Activated CD4-positive, alpha-beta T cell treated with anti-CD3 and anti-CD28 coated beads for 4 hours (primary cell): ENCODE measurements around the gene PANK3.
"Not testable (repeated sequence)": the region's sequence is repeated elsewhere in the genome, so short reads cannot be mapped to it uniquely, and the experiment has no call there.

Experiments
- DNase-seq, 2 donors: peaks; one replicate each; pipeline ENCODE4 v3.0.0-alpha.2; 2020

Gene PANK3

DNA sequence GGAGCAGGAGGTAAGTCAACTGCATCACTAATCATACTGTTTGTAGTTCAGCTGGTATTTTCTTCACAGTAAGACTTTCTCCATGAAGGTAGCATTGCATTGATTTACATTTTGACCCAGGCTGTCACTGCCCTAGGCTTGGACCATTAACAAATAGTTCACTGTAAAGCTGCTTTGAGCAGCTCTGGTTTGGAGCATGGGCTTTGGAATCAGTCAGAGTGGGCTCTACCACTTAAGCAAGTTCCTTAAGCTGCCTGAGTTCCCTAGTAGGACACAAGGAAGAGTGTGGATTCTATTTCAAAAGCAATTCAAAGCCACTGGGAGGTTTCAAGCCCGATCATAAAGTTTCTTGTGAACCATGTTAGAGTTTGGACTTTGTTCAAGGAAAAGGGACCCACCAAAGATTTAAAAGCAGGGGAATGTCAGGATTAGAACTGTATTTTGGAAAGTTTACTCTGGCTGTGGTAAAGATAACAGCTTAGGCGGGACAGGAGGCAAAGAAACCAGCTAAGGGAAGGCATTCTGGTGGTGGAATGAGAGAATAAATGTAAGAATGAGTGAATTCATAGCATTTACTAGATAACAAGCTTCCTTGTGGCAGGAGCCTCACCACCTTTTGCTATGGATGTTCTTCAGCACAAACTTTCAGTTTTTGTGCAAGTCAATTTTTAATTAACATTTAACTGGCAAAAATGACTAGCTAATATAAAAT is 12.3 kb upstream of the PANK3 start:
- no peak for DNase-seq

DNA sequence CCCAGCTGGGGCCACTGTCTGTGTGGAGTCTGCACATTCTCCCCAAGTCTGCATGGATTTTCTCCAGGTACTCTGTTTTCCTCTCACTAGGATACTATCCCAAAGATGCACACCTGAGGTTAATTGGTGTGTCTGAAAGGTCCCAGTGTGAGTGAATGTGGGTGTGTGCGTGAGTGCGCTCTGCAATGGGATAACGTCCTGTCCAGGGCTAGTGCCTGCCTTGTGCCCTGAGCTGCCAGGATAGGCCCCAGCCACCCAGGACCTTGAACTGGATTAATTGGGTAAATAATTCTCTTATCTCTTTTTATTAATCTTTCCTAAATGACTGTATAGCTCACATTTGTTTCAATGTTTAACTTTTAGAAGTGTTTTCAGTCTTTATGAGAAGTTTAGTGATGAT is 11.5 kb upstream of the PANK3 start:
- no peak for DNase-seq

DNA sequence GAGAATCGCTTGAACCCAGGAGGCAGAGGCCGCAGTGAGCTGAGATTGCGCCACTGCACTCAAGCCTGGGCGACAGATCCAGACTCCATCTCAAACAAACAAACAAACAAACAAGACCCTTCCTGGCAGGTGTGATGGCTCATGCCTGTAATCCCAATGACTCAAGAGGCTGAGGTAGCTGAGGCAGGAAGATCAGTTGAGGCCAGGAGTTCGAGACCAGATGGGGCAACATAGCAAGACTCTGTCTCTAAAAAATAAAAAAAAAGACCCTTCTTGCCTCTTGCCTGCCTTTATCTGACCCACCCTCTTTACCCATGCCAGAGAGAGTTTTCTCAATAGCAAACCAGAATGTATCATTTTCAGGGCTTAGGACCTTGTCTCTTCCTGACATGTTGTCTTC is 8.8 kb upstream of the PANK3 start:
- DNase-seq, result no peak

DNA sequence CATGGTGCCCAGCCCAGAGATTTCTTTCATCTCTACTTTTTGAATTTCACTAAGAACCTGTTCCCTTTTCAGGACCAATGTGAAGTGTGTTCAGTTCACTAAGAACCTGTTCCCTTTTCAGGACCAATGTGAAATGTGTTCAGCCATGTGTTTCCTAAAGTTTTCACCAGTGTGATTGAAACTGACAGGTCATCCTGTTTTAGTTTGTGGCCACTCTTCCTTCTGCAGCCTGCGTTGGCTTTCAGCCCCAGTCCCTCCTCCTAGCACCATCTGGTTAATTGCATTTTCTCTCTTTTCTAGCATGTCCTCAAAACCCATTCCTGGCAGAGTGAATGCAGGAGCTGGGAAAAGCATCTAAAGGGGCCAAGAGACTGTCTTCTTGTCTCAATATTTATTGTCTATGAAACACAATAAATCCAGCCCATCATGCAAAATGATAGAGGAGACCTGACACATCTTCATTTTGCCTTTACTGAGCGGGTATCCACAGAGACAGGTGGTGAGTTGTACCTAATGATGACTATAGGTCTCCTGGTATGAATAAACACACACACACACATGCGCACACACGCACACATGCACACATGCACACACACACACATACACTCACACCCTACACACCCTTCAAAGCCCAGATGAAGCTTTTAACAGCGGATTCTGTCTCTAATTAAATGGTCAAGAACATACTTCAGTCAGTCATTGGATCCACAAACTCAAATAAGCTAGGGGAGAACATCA is 6.1 kb upstream of the PANK3 start:
- no peak for DNase-seq

DNA sequence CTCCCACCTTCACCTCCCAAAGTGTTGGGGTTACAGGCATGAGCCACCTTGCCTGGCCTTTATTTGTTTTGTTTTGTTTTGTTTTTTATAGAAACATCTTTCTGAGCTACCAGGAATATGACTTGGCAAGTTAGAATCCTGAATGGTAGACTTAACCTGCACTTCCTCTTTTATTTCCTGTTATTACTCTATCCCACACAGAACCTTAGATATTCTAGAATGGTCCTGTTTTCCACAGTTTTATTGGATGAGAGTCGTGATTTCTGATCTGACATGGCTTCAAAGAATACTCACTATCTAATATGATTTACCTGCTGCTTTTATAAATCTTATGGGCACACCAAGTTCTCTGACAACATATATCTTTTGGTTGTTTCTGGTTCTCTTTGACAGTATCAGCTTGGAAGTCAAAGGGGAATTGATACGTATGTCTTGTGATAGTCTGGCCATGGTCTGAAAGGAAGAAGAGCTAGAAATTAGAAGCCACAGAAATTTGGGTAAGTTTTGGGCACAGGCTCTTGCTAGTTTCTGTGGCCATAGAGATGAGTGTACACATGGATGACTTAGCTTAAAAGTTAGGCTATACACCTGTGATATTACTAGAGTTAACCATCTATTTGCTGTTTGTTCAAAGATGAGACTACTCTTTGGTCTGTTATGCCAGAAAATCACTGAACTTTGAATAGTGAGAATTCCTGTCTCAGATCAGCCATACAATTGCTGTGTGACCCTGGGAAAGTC is 4.7 kb upstream of the PANK3 start:
- no peak for DNase-seq

DNA sequence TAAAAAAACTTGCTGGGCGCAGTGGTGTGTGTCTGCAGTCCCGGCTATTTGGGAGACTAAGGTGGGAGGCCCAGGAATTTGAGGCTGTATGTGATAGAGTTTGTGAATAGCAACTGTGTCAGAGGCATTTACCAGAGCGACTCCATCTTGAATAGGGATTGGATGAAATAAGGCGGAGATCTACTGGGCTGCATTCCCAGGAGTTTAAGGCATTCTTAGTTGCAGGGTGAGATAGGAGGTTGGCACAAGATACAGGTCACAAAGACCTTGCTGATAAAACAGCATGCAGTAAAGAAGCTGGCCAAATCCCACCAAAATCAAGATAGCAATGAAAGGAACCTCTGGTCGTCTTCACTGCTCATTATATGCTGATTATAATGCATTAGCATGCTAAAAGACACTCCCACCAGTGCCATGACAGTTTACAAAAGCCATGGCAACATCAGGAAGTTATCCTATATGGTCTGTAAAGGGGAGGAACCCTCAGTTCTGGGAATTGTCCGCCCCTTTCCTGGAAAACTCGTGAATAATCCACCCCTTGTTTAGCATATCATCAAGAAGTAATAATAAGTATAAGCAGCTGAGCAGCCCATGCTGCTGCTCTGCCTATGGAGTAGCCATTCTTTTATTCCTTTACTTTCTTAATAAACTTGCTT is 1.8 kb upstream of the PANK3 start:
- DNase-seq, result not testable (repeated sequence)

DNA sequence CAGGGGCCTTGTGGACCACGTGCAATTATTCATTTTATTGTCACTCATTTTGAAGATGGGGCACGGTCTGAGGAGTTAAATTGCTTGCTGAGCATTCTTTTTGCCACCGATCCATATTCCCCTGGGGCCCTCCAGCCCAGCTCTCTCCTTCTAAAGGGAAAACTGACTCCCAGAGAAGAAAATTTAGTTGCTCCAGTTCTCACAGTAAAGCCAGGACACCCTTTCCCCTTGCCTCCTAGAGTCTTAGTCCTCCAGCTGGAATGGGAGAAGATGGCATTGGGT is 1.0 kb upstream of the PANK3 start:
- DNase-seq, result no peak

DNA sequence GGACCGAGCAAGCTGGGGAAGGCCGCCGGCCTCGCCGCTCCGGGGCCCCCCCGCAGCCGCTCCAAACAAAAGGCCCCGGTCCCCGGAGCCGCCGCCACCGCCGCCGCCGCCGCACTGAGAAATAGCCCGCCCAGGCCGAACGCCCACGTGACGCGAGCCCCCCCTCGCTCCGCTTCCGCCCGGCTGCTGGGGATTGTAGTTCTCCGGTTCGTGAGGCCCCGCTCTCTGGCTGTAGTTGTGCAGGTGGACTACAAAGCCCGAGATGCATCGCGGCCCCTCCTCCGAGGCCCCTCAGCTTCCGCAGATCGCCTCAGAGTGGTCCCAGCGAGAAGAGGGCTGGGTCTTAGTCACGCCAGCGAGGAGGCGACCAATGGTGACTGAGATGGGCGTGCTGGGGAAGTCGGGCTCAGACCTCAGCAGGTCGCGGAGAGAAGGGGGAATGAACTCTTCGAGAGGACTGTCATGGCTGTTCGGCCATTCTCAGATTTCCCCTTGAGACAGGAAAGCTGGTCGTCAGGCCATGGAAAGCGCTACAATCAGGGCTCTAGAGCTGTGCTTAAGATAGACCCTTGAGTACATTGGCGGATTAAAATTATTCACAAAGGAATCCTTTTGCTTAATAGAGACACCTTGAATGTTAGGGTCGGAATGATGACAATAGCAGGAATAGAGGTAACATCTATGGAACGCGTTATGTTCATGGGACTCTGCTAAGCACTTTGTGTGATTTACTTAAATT is 489 bp upstream of the PANK3 start:
- DNase-seq, result peak; percentile 95 to 96

DNA sequence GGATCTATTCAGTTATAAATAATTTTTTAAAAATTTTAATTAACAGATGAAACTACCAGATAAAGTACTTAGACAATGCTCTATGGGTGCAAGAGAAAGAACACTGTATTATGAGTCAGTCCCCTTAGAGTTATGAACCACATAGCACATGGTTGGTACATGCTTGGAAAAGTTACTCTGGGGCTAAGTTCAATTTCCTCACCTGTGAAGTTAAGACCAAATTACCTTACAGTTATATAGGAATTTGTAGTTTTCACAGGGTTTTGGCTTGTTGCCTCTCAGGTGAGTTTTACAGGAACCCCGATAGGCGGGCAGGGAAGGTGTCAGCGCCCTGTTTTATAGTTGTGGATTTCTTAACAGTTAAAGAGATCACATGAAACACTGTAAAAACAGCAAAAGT is 1.2 kb downstream of the PANK3 start:
- DNase-seq, result no peak

DNA sequence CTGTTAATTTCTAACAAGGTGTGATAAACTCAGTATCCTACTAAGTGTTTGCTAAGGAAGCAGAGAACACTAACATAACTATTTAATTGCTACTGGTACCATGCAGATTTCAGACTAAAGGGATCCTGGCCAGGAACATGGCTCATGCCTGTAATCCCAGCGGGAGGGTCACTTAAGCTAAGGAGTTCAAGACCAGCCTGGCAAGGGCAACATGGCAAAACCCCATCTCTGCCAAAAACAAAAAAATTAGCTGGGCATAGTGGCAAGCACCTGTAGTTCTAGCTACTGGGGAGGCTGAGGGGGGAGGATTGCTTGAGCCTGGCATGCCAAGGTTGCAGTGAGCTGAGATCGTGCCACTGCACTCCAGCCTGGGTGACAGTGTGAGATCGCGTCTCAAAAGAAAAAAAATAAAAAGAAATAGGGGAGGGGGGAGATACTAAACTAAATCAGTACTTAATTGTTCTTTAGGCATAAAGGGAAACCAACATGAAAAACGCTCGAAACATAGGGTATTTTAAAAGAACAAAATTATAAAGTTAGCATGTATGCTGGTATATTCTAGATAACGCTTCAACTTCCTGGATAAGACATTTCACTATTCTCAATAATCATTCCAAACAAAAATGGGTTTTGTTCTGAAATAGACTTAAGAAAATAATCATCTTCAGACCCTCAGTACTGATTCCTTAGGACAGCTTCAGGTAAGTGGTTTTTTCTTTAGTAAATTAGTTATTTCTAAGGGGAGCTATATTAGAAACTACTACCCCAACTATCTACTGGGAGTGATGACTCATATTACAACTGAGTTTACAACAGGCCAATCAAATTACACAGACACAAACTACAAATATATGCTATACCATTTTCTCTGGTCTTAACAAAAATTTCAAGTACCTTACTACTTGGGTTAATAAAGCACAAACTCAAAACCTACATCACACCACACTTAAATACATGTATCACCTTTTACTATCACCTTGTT is 3.5 kb downstream of the PANK3 start:
- DNase-seq, result no peak

DNA sequence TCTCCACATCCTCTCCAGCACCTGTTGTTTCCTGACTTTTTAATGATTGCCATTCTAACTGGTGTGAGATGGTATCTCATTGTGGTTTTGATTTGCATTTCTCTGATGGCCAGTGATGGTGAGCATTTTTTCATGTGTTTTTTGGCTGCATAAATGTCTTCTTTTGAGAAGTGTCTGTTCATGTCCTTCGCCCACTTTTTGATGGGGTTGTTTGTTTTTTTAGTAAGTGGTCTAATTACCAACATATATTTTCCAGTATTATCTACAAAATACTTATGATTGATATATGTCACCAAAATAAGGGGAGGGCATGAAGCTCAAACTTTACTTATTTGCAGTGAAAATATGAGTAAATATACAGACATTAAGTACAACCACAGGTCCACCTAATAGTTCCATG is 5.0 kb downstream of the PANK3 start:
- DNase-seq, result not testable (repeated sequence)

DNA sequence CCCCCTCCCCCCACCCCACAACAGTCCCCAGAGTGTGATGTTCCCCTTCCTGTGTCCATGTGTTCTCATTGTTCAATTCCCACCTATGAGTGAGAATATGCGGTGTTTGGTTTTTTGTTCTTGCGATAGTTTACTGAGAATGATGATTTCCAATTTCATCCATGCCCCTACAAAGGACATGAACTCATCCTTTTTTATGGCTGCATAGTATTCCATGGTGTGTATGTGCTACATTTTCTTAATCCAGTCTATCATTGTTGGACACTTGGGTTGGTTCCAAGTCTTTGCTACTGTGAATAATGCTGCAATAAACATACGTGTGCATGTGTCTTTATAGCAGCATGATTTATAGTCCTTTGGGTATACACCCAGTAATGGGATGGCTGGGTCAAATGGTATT is 5.5 kb downstream of the PANK3 start:
- not testable (repeated sequence) for DNase-seq

DNA sequence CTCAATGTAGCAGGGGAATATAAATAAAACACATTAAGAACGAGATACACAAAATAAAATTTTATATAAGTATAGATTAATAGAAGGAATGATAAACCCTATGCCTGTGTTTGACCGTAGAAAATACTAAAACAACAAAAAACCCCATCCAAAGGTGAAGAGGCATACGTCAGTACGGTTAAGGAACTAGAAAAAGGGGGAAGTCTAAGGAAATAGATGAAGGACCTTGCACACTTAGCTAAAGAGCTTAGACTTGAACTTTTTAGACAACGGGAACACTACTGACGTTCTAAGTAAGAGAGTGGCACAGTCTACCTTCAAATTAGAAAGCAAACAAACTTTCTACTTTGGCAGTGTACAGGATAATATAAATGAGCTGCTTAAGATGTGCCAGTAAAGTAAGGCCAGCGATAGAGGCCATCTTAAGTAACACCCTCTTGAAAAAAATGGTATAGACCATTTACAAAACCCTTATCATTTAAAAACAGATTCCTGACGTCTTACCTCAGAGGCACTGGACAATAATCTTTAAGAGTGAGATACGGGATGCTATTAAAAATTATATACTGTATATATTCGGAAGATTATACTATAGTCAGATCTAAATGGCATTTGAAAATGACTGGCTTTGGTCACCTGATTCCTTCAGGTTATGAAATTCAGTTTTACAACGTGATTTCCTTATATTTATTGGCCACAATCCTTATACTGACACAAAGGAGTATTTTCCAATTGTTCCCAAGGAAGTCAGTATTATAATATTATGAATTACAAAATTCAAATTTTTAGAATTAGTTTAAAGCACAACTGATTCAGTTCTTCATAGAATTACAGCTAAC is 8.5 kb downstream of the PANK3 start:
- DNase-seq, result no peak

DNA sequence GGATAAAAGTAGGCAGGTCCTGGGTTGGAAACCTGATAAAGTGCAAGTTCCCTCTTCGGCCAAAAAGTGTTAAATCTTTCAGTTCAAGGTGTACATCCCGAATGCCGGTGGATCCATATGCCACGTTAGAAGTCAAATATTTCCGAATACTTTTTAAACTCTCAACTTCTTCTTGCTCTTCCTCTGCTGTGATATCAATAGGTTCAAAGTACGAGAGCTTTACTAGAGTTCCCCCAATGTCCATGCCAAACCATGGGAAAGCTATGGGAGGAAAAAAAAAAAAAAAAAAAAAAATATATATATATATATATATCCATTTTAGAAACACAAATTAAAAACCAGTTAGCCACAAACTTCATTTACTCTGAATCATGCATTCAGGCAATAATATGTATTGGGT is 10.4 kb downstream of the PANK3 start:
- no peak for DNase-seq

DNA sequence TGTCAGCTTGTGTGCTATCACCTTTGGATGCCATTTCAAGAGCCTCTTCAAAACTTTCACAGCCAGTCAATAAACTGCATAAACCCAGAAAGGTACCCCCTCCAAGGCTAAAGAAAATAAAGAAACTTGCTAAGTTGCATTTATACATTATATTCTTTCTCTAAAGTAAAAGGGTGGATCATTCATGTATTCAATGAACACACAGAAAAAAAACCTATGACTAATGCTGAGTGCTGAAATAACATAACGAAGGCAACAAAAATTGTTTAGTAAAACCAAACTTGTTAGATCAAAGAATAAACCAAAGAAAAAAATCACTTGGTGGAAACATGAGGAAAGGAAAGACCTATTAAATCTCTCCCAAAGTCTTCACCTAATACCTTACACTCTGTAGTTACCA is 15.2 kb downstream of the PANK3 start:
- DNase-seq, result no peak

DNA sequence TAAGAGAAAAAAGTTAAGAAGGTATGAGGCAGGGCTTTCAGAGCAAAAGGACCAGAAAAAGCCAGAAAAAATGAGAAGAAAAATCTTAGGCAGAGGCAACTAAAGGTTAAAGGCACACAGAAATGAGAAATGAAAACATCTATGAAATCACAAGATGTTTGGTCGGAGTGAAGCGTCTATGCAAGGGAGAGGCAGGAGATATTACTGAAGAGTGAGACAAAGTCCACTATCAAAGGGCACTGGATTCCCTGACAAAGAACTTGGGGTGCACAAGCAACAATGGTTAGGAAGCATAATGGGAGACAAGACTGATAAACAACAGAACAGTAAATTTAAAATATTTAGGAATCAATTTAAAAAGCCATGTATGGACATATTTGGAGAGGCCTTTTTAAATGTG is 16.9 kb downstream of the PANK3 start:
- no peak for DNase-seq

DNA sequence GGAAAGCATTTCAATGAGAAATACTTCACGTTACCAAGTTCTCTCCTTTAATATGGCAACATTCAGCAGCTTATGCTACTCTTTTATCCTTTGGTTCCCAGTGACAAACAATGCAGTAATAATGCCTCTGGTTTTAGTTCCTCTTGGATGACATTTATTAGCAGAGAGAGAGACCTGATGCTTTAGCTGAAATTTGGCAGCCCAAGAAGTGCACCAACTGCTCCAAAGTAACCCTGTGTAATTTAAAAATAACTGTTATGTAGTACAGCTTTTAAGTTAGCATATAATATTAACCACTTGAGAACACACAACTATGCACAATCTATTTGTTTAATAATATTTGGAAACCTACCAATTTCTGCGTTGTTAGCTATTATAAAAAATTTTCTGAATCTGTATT is 21.8 kb downstream of the PANK3 start:
- no peak for DNase-seq

DNA sequence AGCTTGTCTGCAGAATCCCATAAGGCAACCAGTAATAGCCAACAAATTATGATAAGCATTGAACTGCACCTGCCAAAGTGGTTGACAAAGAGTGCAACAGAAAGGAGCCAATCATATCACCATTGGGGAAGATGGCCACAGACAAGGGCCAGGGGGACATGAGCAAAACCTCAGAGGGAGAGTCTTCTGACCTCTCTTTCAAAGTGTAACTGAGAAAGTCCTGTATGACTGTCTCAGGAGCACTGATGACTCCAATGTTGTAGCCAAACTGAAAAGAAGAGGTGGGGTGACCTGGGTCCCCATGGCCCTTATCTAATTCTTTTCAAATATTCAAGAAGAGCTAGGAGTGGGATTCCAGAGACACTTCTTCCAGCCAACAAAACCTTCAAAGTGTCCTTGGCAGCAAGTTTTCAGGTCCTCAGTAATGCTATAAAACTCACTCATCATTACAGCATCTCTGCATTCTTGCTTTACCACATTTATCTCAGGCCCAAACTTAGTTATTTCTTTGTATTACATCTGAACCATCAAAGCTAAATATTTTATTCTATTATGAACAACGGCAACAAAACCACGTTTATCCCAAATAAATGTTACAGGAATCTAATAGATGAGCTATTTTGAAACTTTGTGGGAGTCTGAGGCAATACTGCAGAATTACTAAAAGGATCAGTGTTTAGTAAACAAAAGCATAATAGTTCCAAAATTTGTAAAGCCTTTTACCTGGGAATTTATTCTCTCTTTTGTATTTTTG is 25.6 kb downstream of the PANK3 start:
- no peak for DNase-seq

DNA sequence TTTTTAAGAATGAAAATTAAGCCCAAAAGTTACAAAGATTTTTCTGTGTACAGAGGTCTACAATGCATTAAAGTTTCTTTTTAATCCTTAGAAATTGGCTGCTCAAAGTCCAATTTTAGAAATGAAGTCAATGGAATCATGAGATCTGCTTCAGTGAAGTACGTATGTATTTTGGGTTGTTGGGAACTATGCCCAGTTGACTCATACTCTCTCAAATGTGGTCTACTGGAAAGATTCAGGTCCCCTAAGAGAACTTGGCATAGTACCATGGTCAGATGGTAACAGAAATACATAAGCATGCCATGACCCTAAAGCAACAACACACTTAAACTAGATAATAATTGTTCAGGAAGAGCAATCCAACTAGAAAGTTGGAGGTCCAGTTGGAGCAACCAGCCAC is 27.0 kb downstream of the PANK3 start:
- DNase-seq, result no peak

DNA sequence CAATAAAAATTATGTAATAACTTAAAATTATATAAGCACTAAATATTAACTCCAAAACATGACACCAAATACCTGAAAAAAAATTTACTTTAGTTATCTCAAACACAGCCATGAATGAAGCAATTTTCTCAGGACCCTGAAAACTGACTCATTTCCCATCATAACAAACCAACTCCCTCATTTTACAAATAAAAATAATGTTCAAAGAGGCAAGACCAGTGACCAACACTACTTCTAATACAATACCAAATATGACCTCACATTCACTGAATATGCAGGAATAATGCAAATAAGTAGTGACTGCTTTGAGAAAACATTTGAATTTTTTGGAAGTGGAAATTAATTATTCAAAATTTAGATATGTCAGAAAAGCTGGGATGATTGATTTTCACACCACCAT is 28.5 kb downstream of the PANK3 start:
- DNase-seq, result no peak
